Pancreas (tissue), 10 donors: ENCODE data around the gene GAS6. TPM values are rescaled to one million over a fixed set of nuclear protein-coding genes. Genes with fewer than 3 reads are reported as not detected.

Experiments
- ATAC-seq, 4 donors: fragments of 200-7000 bp; cut with Tn5 transposase; one replicate each; pipeline versions ENCODE4 v1.8.0 to v1.9.1; 2020; ENCODE audit warnings: mild to moderate bottlenecking in 4 of 4, moderate library complexity in 4 of 4
- DNase-seq, 6 donors: peaks; one replicate each; pipeline ENCODE4 v3.0.0-alpha.2; 2020
- FAIRE-seq: peaks from 2 replicates; lab custom pipeline; 2012; peaks lifted over from hg19 to GRCh38; lab: Jason Lieb, UNC
- H3K27ac ChIP-seq, 4 donors: fragments of 200-600 bp; sonication (generic); 1 replicate in 3 of 4; 2 replicates in 1 of 4; pipeline versions ENCODE4 v1.5.0 to v1.8.0; 2020
- H3K27me3 ChIP-seq, 4 donors: fragments of 200-600 bp; one replicate each; pipeline ENCODE4 v1.8.0; 2021
- H3K36me3 ChIP-seq, 3 donors: fragments of 200-600 bp; sonication (generic) in 1 of 3; one replicate each; pipeline versions ENCODE4 v1.5.0 to v1.8.0; 2020 to 2021
- H3K4me1 ChIP-seq, 3 donors: fragments of 200-600 bp; one replicate each; pipeline ENCODE4 v1.8.0; 2021
- H3K4me3 ChIP-seq, 4 donors: fragments of 200-600 bp; sonication (generic) in 2 of 4; one replicate each; pipeline versions ENCODE4 v1.5.0 to v1.8.0; 2020 to 2021
- H3K9me3 ChIP-seq, 4 donors: fragments of 200-600 bp; one replicate each; pipeline ENCODE4 v1.8.0; 2021
- CTCF ChIP-seq, 4 donors: fragments of 200-600 bp; sonication (generic) in 3 of 4; IDR thresholded peaks; one replicate each; pipeline versions ENCODE4 v1.5.0 to v1.8.0; 2021; ENCODE audit warnings: antibody characterized with exemption in 4 of 4
- WGBS, 2 donors: extraction: QIAGEN DNeasy Blood & Tissue Kit; methylation state at CpG; one replicate each; pipeline ENCODE4 v1.1.7; 2013; 5-methylcytosine and 5-hydroxymethylcytosine counted together
- intact Hi-C, 3 donors: fragments of 100-400 bp; cut with DNase I; formaldehyde crosslinking; loops; one replicate each; pipeline versions ENCODE4 v1.11.1 to v1.14.2; 2022
- polyA plus RNA-seq, 2 donors: library from polyadenylated mRNA; stranded (reverse); fragments of 200-250 nt; gene quantifications; one replicate each; pipeline ENCODE4 v1.2.3, GENCODE V29; 2013
- total RNA-seq, 6 donors: library from RNA; stranded (reverse); fragmentation: NEBNext Ultra II Directional in 4 of 6; extraction: Animal tissue kit (Norgen Biotek cat#: 25700) in 4 of 6; gene quantifications; one replicate each; pipeline versions ENCODE4 v1.2.1 to v1.2.4, GENCODE V29; 2021 to 2023
- donor health status: healthy with polysubstance abuse.
- donor health status: DM: no; HTN: no; CAD: no; lungs with moderate emphysema.
- donor health status: DM: no; HTN: no; CAD: no.
- donor health status: control.
- donor health status: control.
- donor health status: Bipolar disorder and iron deficiency.
- donor health status: DM: yes; HTN: yes; CAD: no.
- donor health status: DM: no; HTN: no; CAD: no.
- donor health status: DM: no; HTN: no; CAD: no.
- donor health status: DM: yes; HTN: yes; CAD: no.

Gene GAS6
- total and polyA plus RNA-seq, 8 donors: 24.3 to 124 (median 42.2) TPM

DNA sequence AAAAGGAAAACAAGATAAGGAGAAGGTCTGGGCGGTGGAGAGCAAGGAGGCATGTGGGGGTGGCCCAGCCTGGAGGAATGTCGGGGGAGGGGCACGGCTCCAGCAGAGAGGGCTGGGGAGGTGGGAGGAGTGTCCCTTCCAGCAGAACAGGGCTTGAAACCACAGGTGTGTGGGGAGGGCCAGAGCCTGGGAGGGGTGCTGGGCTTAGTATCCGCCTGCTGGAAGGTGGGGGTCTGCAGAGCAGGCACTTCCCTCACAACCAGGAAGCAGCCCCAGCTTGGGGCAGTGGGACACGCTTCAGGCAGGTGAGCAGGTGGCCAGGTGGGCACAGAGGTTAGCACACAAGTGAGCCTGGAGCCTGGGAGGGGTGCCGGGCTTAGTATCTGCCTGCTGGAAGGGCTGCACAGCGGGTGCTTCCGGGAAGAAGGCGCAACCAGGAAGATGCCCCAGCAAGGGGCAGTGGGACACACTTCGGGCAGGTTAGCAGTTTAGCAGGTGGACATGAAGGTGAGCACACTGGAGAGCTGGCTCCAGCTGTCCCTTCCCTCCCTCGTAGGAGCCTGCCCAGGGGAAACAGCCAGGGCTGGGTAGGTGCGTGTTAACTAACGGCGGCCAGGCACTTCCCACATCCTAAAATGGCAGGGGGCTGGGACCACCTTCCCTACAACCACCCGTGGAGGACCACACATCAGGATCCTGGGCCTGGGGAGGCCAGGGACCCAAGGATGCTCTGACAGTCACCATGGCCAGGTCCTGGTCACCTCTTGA lies 3.0 kb downstream of the GAS6 start:
- Histone ChIP-seq H3K4me3 (no peak overlapping the region), H3K4me1 (peaks cover 4 to 17% (median 17%) of the 10 kb centered on the region in 3 donors), H3K27me3 (no peaks in the 10 kb centered on the region), H3K27ac (peak overlapping the region; percentile 46 to 87 (median 60)), H3K36me3 (no peaks in the 10 kb centered on the region), H3K9me3 (no peaks in the 10 kb centered on the region)
- intact Hi-C loops: no loop called here
- 68 to 75% methylated on average over 15 of the region's 15 CpGs for WGBS, 2 donors
- TF ChIP-seq CTCF (IDR thresholded peaks at IDR 0.05): no peak
- ATAC-seq (peak; percentile 6 to 59 (median 32)), DNase-seq (peak in 4 of 6 donors; percentile 41 to 76 (median 60)), FAIRE-seq (no peak)

DNA sequence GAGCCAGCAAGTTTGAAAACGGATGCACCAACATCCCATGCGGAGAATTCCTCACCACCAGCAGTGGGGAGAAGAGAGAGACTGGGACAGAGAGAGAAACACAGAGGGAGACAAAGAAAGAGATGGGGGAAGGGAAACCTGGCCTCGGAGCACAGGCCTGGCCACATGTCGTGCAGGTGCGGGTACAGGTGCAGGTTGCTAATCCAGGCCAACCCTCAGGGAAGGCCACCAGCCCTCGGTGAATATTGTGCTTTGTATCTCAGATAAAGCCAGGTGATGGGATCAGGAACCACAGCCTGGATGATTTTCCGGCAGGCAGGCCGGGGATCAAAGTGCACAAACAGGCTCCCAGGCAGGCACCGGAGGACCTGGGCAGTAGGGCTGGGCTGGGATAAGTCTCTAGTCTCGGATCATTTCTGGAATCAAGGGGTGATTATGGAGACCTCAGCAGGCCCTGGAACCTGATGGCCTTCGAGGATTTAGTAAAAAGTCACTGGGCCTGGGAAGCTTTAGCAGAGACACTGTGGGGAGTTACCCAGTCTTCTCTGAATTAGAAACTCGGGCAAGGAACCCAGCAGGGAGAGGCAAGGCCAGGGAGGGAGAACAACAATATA lies 3.7 kb downstream of the GAS6 start:
- FAIRE-seq: no peak

DNA sequence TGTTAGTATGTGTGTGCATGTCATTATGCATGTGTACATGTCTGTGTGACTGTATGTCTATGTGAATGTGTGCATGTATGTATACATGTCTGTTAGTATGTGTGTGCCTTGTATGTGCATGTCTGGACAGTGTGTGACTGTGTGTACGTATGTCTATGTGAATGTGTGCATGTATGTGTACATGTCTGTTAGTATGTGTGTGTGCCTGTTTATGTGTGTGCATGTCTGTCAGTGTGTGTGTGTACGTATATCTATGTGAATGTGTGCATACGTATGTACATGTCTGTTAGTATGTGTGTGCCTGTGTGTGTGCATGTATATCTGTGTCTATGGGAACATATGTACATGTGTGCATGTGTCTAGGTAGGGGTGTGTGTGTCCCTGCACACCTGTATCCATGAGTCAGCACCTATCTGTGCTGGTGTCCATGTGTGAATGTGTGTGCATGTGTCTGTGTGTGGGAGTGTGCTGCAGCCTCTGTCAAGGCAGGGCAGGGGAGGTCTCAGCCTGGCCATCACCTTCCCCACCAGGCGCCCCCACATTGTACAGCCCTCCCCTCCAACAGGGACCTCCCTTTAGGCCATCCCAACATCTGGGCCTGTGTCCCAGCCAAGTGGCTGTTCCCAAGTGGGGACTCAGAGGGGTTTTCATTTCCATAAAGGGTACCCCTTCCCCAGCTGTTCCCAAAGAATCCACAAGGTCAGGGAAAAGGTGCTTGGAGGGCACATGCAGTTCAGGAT lies 4.4 kb downstream of the GAS6 start:
- no peaks in the 10 kb centered on the region for H3K27me3 ChIP-seq
- intact Hi-C loops: no loop called here
- peaks cover 6 to 19% (median 17%) of the 10 kb centered on the region in 3 donors for H3K4me1 ChIP-seq
- H3K4me3 ChIP-seq: no peak overlapping the region
- ATAC-seq: no peak
- H3K9me3 ChIP-seq: no peaks in the 10 kb centered on the region
- no peak for FAIRE-seq
- no peaks in the 10 kb centered on the region for H3K36me3 ChIP-seq
- WGBS, 2 donors: 92 to 96% methylated on average over 4 of the region's 4 CpGs
- TF ChIP-seq CTCF (IDR thresholded peaks at IDR 0.05): no peak
- peak in 2 of 6 donors; percentile 5 to 28 for DNase-seq
- H3K27ac ChIP-seq: peak overlapping the region in 3 of 4 donors; percentile 57 to 87 (median 64)

More for the DNA sequence above, 3.7 kb downstream of the GAS6 start:
- Histone ChIP-seq H3K4me1 (peaks cover 4 to 17% (median 17%) of the 10 kb centered on the region in 3 donors), H3K4me3 (no peak overlapping the region), H3K9me3 (no peaks in the 10 kb centered on the region), H3K27ac (peak overlapping the region; percentile 46 to 87 (median 60)), H3K27me3 (no peaks in the 10 kb centered on the region), H3K36me3 (no peaks in the 10 kb centered on the region)
- DNase-seq: peak in 3 of 6 donors; percentile 14 to 47 (median 30)
- ATAC-seq: peak in 2 of 4 donors; percentile 6 to 12
- 47 to 61% methylated on average over 12 of the region's 12 CpGs for WGBS, 2 donors
- intact Hi-C loops: no loop called here
- TF ChIP-seq CTCF (IDR thresholded peaks at IDR 0.05): no peak

- Histone ChIP-seq H3K9me3 (no peaks in the 10 kb centered on the region), H3K36me3 (no peaks in the 10 kb centered on the region), H3K27ac (no peak overlapping the region), H3K4me3 (no peak overlapping the region), H3K27me3 (no peaks in the 10 kb centered on the region), H3K4me1 (peaks cover 21 to 33% (median 32%) of the 10 kb centered on the region in 3 donors)
- no peak for FAIRE-seq
- intact Hi-C loops: no loop called here
- DNase-seq: peak in 2 of 6 donors; percentile 6 to 18
- 83 to 85% methylated on average over 20 of the region's 20 CpGs for WGBS, 2 donors
- no peak for ATAC-seq
- no peak for TF ChIP-seq CTCF (IDR thresholded peaks at IDR 0.05)
These were observed 6.2 kb downstream of the GAS6 start for GRCh38 chr13:113857531-113858195.
